B cell (primary cell): ENCODE results near the gene OXCT1. TPM values are rescaled to one million over a fixed set of nuclear protein-coding genes. Genes with fewer than 3 reads are reported as not detected.
A peak's percentile ranks its signal among the peaks of the same experiment; 100 is the strongest.

Experiments used
- ATAC-seq: fragments of 200-7000 bp; cut with Tn5 transposase; one replicate; pipeline ENCODE4 v1.10.0; 2021; ENCODE audit warnings: low read depth, mild to moderate bottlenecking, moderate number of reproducible peaks, moderate library complexity
- CTCF ChIA-PET: fragments of 350-600 bp; sonication (Branson Sonifier 250); formaldehyde crosslinking; loops from one replicate; lab custom pipeline; 2021; ENCODE audit warnings: antibody characterized with exemption, inconsistent platforms; lab: Charles Lee
- POLR2A ChIA-PET: fragments of 350-600 bp; sonication (Branson Sonifier 250); formaldehyde crosslinking; loops from one replicate; lab custom pipeline; 2021; ENCODE audit warnings: antibody characterized with exemption; lab: Charles Lee
- DNase-seq: peaks from one replicate; pipeline ENCODE4 v3.0.0; 2013
- H2AFZ ChIP-seq: 2 replicates; pipeline ENCODE4 v1.6.1; 2012; ENCODE audit warnings: mild to moderate bottlenecking, low read depth, low read length; ENCODE audit not compliant: insufficient read depth, poor library complexity, severe bottlenecking
- H3K27ac ChIP-seq, 2 donors: 1 replicate in 1 of 2; 2 replicates in 1 of 2; pipeline ENCODE4 v1.5.1; 2012 to 2013; ENCODE audit warnings: low read length in 2 of 2, mild to moderate bottlenecking in 2 of 2, moderate library complexity in 1 of 2
- H3K27me3 ChIP-seq, 4 experiments: fragments of 200-600 bp in 1 of 4; sonication (generic) in 1 of 4; replicated peaks in 1 of 4; 1 replicate in 2 of 4; 2 replicates in 2 of 4; pipeline versions ENCODE4 v1.6.1 to v1.7.0; 2013 to 2016; ENCODE audit warnings: low read length in 3 of 4, mild to moderate bottlenecking in 2 of 4, mixed read lengths in 1 of 4, moderate library complexity in 1 of 4; ENCODE audit not compliant: insufficient read depth in 4 of 4, control insufficient read depth in 3 of 4; ENCODE audit errors: control extremely low read depth in 1 of 4
- H3K36me3 ChIP-seq, 2 experiments: replicated peaks in 1 of 2; 1 replicate in 1 of 2; 2 replicates in 1 of 2; pipeline versions ENCODE4 v1.6.1 to v1.7.1; 2013; ENCODE audit warnings: low read length in 1 of 2; ENCODE audit not compliant: insufficient read depth in 2 of 2, control insufficient read depth in 1 of 2; ENCODE audit errors: control extremely low read depth in 1 of 2, extremely low read depth in 1 of 2
- H3K4me1 ChIP-seq, 2 donors: fragments of 200-600 bp in 1 of 2; sonication (generic) in 1 of 2; 1 replicate in 1 of 2; 2 replicates in 1 of 2; pipeline versions ENCODE4 v1.5.1 to v1.6.1; 2013 to 2017; ENCODE audit warnings: low read length in 2 of 2; ENCODE audit not compliant: control insufficient read depth in 2 of 2, insufficient read depth in 2 of 2
- H3K4me2 ChIP-seq: replicated peaks from 2 replicates; pipeline ENCODE3; 2012; ENCODE audit warnings: mild to moderate bottlenecking, low read depth, low read length; ENCODE audit not compliant: poor library complexity, severe bottlenecking
- H3K4me3 ChIP-seq, 5 experiments: fragments of 200-600 bp in 1 of 5; sonication (generic) in 1 of 5; 1 replicate in 3 of 5; 2 replicates in 2 of 5; pipeline versions ENCODE4 v1.5.1 to v1.7.0; 2011 to 2016; ENCODE audit warnings: low read length in 4 of 5, mild to moderate bottlenecking in 4 of 5, low read depth in 2 of 5, control low read depth in 1 of 5, moderate library complexity in 1 of 5; ENCODE audit not compliant: insufficient read depth in 1 of 5; ENCODE audit errors: control extremely low read depth in 1 of 5, extremely low read depth in 1 of 5
- H3K79me2 ChIP-seq: fragments of 200-600 bp; sonication (generic); one replicate; pipeline ENCODE4 v1.6.0; 2016; ENCODE audit warnings: low read length; ENCODE audit not compliant: control insufficient read depth, insufficient read depth
- H3K9ac ChIP-seq: fragments of 200-600 bp; sonication (generic); 2 replicates; pipeline ENCODE4 v1.6.1; 2017; ENCODE audit warnings: mild to moderate bottlenecking, low read length, moderate library complexity
- H3K9me3 ChIP-seq, 3 donors: one replicate each; pipeline versions ENCODE4 v1.6.1 to v1.7.1; 2013; ENCODE audit warnings: low read length in 2 of 3; ENCODE audit not compliant: control insufficient read depth in 2 of 3, insufficient read depth in 1 of 3; ENCODE audit errors: control extremely low read depth in 1 of 3
- H4K20me1 ChIP-seq: 2 replicates; pipeline ENCODE4 v1.6.0; 2012; ENCODE audit warnings: mild to moderate bottlenecking, low read length; ENCODE audit not compliant: insufficient read depth, control insufficient read depth, poor library complexity, severe bottlenecking
- H3K27ac Mint-ChIP-seq: one replicate; pipeline ENCODE4 v1.8.0; 2021; ENCODE audit warnings: mixed read lengths
- H3K27me3 Mint-ChIP-seq: one replicate; pipeline ENCODE4 v1.8.0; 2021; ENCODE audit warnings: mixed read lengths
- H3K4me1 Mint-ChIP-seq: one replicate; pipeline ENCODE4 v1.8.0; 2021; ENCODE audit warnings: mixed read lengths
- H3K4me3 Mint-ChIP-seq: one replicate; pipeline ENCODE4 v1.8.0; 2021; ENCODE audit warnings: mixed read lengths
- H3K9me3 Mint-ChIP-seq: one replicate; pipeline ENCODE4 v1.8.0; 2022; ENCODE audit warnings: mixed read lengths; ENCODE audit not compliant: insufficient read depth
- EZH2 ChIP-seq: IDR thresholded peaks from 2 replicates; pipeline ENCODE4 v1.6.1; 2012; ENCODE audit warnings: borderline replicate concordance, low read depth, mild to moderate bottlenecking, moderate library complexity, low read length; ENCODE audit not compliant: insufficient read depth, poor library complexity, severe bottlenecking
- WGBS: methylation state at CpG from one replicate; pipeline ENCODE4 v1.1.5; 2013; ENCODE audit warnings: missing lambda C conversion rate; ENCODE audit not compliant: insufficient coverage; 5-methylcytosine and 5-hydroxymethylcytosine counted together
- intact Hi-C: fragments of 100-400 bp; cut with micrococcal nuclease; formaldehyde crosslinking; loops from one replicate; pipeline ENCODE4 v1.10.0; 2022
- polyA plus RNA-seq: library from polyadenylated mRNA; depleted of rRNA; stranded (reverse); fragments of >200 nt; gene quantifications from 2 replicates; pipeline ENCODE4 v1.2.3, GENCODE V29; 2012
- total RNA-seq, 2 donors: library from RNA; stranded (reverse); fragments of 120-200 nt in 1 of 2; gene quantifications; 1 replicate in 1 of 2; 2 replicates in 1 of 2; pipeline versions ENCODE4 v1.2.3 to v1.2.4, GENCODE V29; 2013 to 2022
- TF ChIP-seq, protein P1 (sequence below): fragments of 200-600 bp; IDR thresholded peaks from one replicate; pipeline ENCODE4 v1.8.0; 2022; ENCODE audit warnings: antibody characterized with exemption, mild to moderate bottlenecking

Gene OXCT1
- total and polyA plus RNA-seq, 2 donors (not counting 1 experiment from before 2014, with no cell fraction given) = 11.0 to 35.6 TPM

GRCh38 chr5:41903382-41903891 is 33.2 kb upstream of the OXCT1 start:
- 44% methylated on average over 5 of the region's 8 CpGs for WGBS

GRCh38 chr5:41896230-41896629 is 26.0 kb upstream of the OXCT1 start:
- Mint-ChIP-seq H3K4me3 (no peak overlapping the region), H3K27ac (no peak overlapping the region), H3K4me1 (no peaks in the 10 kb centered on the region), H3K9me3 (no peaks in the 10 kb centered on the region), H3K27me3 (peaks cover 48% of the 10 kb centered on the region)
- Histone ChIP-seq H3K4me1 (no peaks in the 10 kb centered on the region), H2AFZ (no peak overlapping the region), H3K27me3 (peaks cover 0 to 22% (median 11%) of the 10 kb centered on the region in 4 experiments), H3K27ac (no peak overlapping the region), H3K4me2 (no peak overlapping the region), H4K20me1 (no peaks in the 10 kb centered on the region), H3K79me2 (no peaks in the 10 kb centered on the region), H3K36me3 (no peaks in the 10 kb centered on the region), H3K9me3 (no peaks in the 10 kb centered on the region), H3K9ac (no peak overlapping the region), H3K4me3 (no peak overlapping the region)
- intact Hi-C loops = no loop called here
- ChIA-PET POLR2A (no interaction called here), CTCF (no interaction called here)
- no peak for ATAC-seq
- TF ChIP-seq, protein P1, sequence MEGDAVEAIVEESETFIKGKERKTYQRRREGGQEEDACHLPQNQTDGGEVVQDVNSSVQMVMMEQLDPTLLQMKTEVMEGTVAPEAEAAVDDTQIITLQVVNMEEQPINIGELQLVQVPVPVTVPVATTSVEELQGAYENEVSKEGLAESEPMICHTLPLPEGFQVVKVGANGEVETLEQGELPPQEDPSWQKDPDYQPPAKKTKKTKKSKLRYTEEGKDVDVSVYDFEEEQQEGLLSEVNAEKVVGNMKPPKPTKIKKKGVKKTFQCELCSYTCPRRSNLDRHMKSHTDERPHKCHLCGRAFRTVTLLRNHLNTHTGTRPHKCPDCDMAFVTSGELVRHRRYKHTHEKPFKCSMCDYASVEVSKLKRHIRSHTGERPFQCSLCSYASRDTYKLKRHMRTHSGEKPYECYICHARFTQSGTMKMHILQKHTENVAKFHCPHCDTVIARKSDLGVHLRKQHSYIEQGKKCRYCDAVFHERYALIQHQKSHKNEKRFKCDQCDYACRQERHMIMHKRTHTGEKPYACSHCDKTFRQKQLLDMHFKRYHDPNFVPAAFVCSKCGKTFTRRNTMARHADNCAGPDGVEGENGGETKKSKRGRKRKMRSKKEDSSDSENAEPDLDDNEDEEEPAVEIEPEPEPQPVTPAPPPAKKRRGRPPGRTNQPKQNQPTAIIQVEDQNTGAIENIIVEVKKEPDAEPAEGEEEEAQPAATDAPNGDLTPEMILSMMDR = no peak
- TF ChIP-seq EZH2 = no peak
- no peak for DNase-seq
- WGBS = 17% methylated on average over 2 of the region's 2 CpGs

More at GRCh38 chr5:41903382-41903891, 33.2 kb upstream of the OXCT1 start:
- ChIA-PET POLR2A (interaction anchor here (0.8 to 2.6 kb wide), 5 partner anchors 22 to 1581 kb away, joined by 3 to 15 read pairs (median 7); partner anchors contain the start of genes FBXO4, OXCT1 and TMEM267), CTCF (interaction anchor here (0.9 to 2.6 kb wide), 7 partner anchors 22 to 154 kb away, joined by 3 to 10 read pairs (median 5); partner anchors contain the start of gene FBXO4)
- Mint-ChIP-seq H3K4me1 (peaks cover 34% of the 10 kb centered on the region), H3K4me3 (peak overlapping the region; percentile 96), H3K9me3 (no peaks in the 10 kb centered on the region), H3K27me3 (peaks cover 9% of the 10 kb centered on the region), H3K27ac (peak overlapping the region; percentile 98)
- H3K4me2 ChIP-seq = peak overlapping the region; percentile 81
- DNase-seq (no peak), ATAC-seq (no peak)
- H3K79me2 ChIP-seq = peaks cover 36% of the 10 kb centered on the region
- peaks cover 0 to 3% (median 1%) of the 10 kb centered on the region in 4 experiments for H3K27me3 ChIP-seq
- H3K36me3 ChIP-seq = peaks cover 0 to 12% of the 10 kb centered on the region in 2 experiments
- intact Hi-C loops = loop anchor here (5.0 kb wide), 1 partner anchor 1066 kb away; the partner anchor contains the start of gene RPL37
- H3K4me1 ChIP-seq = peaks cover 15 to 17% of the 10 kb centered on the region in 2 donors
- TF ChIP-seq, protein P1 = no peak
- no peak for TF ChIP-seq EZH2
- peak overlapping the region; percentile 94 for H3K9ac ChIP-seq
- peak overlapping the region; percentile 89 to 98 for H3K27ac ChIP-seq
- peaks cover 6% of the 10 kb centered on the region for H4K20me1 ChIP-seq
- no peaks in the 10 kb centered on the region for H3K9me3 ChIP-seq
- H2AFZ ChIP-seq = peak overlapping the region; percentile 87
- peak overlapping the region; percentile 34 to 90 (median 80) for H3K4me3 ChIP-seq
